Measurements from ENCODE around the gene MFSD2B. TPM values are rescaled to one million over a fixed set of nuclear protein-coding genes. Genes with fewer than 3 reads are reported as not detected.

The MFSD2B gene
- polyA plus RNA-seq, 4 donors: 0.07 to 0.13 TPM; not detected in 2

GRCh38 chr2:24045511-24046508 lies 35.9 kb downstream of the MFSD2B start:
- Histone ChIP-seq H3K9me3 (ENCODE audit: control insufficient read depth in 2 of 2, insufficient read depth in 1 of 2, low read depth in 1 of 2, low read length in 1 of 2) (no peaks in the 10 kb centered on the region), H3K4me1 (ENCODE audit: control insufficient read depth in 3 of 3, insufficient read depth in 2 of 3, low read depth in 1 of 3, low read length in 2 of 3) (peaks cover 0 to 23% (median 14%) of the 10 kb centered on the region in 3 donors), H3K27ac (ENCODE audit: low read depth in 1 of 3, low read length in 2 of 3) (no peak overlapping the region), H3K4me3 (ENCODE audit: low read depth in 1 of 3, low read length in 3 of 3) (peak overlapping the region in 1 of 3 donors; percentile 80), H3K27me3 (ENCODE audit: control insufficient read depth in 3 of 3, insufficient read depth in 3 of 3, low read length in 3 of 3) (peaks cover 0 to 21% (median 0%) of the 10 kb centered on the region in 3 donors), H3K36me3 (ENCODE audit: control insufficient read depth in 3 of 3, insufficient read depth in 2 of 3, low read depth in 1 of 3, low read length in 3 of 3) (no peaks in the 10 kb centered on the region)
- WGBS, 3 donors: 75 to 82% (median 80%) methylated on average over 11 of the region's 11 CpGs
- FAIRE-seq (no peak), DNase-seq (peak; percentile 32 to 44)

GRCh38 chr2:24046599-24046929 lies 36.7 kb downstream of the MFSD2B start:
- H3K36me3 ChIP-seq (ENCODE audit: control insufficient read depth in 3 of 3, insufficient read depth in 2 of 3, low read depth in 1 of 3, low read length in 3 of 3): no peaks in the 10 kb centered on the region
- H3K27ac ChIP-seq (ENCODE audit: low read depth in 1 of 3, low read length in 2 of 3): no peak overlapping the region
- DNase-seq (no peak), FAIRE-seq (no peak)
- peaks cover 0 to 21% (median 0%) of the 10 kb centered on the region in 3 donors for H3K27me3 ChIP-seq (ENCODE audit: control insufficient read depth in 3 of 3, insufficient read depth in 3 of 3, low read length in 3 of 3)
- H3K4me1 ChIP-seq (ENCODE audit: control insufficient read depth in 3 of 3, insufficient read depth in 2 of 3, low read depth in 1 of 3, low read length in 2 of 3): peaks cover 0 to 23% (median 14%) of the 10 kb centered on the region in 3 donors
- WGBS, 3 donors: 0 to 2% (median 1%) methylated on average over 2 of the region's 2 CpGs
- peak overlapping the region; percentile 64 to 80 (median 67) for H3K4me3 ChIP-seq (ENCODE audit: low read depth in 1 of 3, low read length in 3 of 3)
- no peaks in the 10 kb centered on the region for H3K9me3 ChIP-seq (ENCODE audit: control insufficient read depth in 2 of 2, insufficient read depth in 1 of 2, low read depth in 1 of 2, low read length in 1 of 2)

- Histone ChIP-seq H3K9me3 (ENCODE audit: control insufficient read depth in 2 of 2, insufficient read depth in 1 of 2, low read depth in 1 of 2, low read length in 1 of 2) (no peaks in the 10 kb centered on the region), H3K4me1 (ENCODE audit: control insufficient read depth in 3 of 3, insufficient read depth in 2 of 3, low read depth in 1 of 3, low read length in 2 of 3) (peaks cover 0 to 23% (median 14%) of the 10 kb centered on the region in 3 donors), H3K27me3 (ENCODE audit: control insufficient read depth in 3 of 3, insufficient read depth in 3 of 3, low read length in 3 of 3) (peaks cover 0 to 21% (median 0%) of the 10 kb centered on the region in 3 donors), H3K27ac (ENCODE audit: low read depth in 1 of 3, low read length in 2 of 3) (peak within 1 kb of the TSS; percentile 30 to 55 (median 37)), H3K4me3 (ENCODE audit: low read depth in 1 of 3, low read length in 3 of 3) (peak within 1 kb of the TSS; percentile 64 to 80 (median 67)), H3K36me3 (ENCODE audit: control insufficient read depth in 3 of 3, insufficient read depth in 2 of 3, low read depth in 1 of 3, low read length in 3 of 3) (no peaks in the 10 kb centered on the region)
- DNase-seq (peak; percentile 95 to 99), FAIRE-seq (no peak)
- WGBS, 3 donors: 0 to 1% (median 0%) methylated on average over 36 to 38 of the region's 38 CpGs
These were observed 37.2 kb downstream of the MFSD2B start, which contains the start of gene WDCP for GRCh38 chr2:24046930-24047702. TSS of gene WDCP (minus strand) at chr2:24047391. CDS start at chr2:24039494, 7,897 bp downstream.

GRCh38 chr2:24047703-24048033 lies 37.8 kb downstream of the MFSD2B start:
- no peak overlapping the region for H3K4me3 ChIP-seq (ENCODE audit: low read depth in 1 of 3, low read length in 3 of 3)
- H3K4me1 ChIP-seq (ENCODE audit: control insufficient read depth in 3 of 3, insufficient read depth in 2 of 3, low read depth in 1 of 3, low read length in 2 of 3): peaks cover 0 to 23% (median 14%) of the 10 kb centered on the region in 3 donors
- 44 to 53% (median 45%) methylated on average over 8 of the region's 8 CpGs for WGBS, 3 donors
- no peak for FAIRE-seq
- H3K27me3 ChIP-seq (ENCODE audit: control insufficient read depth in 3 of 3, insufficient read depth in 3 of 3, low read length in 3 of 3): peaks cover 0 to 21% (median 0%) of the 10 kb centered on the region in 3 donors
- no peak overlapping the region for H3K27ac ChIP-seq (ENCODE audit: low read depth in 1 of 3, low read length in 2 of 3)
- no peak for DNase-seq
- H3K9me3 ChIP-seq (ENCODE audit: control insufficient read depth in 2 of 2, insufficient read depth in 1 of 2, low read depth in 1 of 2, low read length in 1 of 2): no peaks in the 10 kb centered on the region
- no peaks in the 10 kb centered on the region for H3K36me3 ChIP-seq (ENCODE audit: control insufficient read depth in 3 of 3, insufficient read depth in 2 of 3, low read depth in 1 of 3, low read length in 3 of 3)

GRCh38 chr2:24048769-24049484 lies 39.0 kb downstream of the MFSD2B start:
- WGBS, 3 donors: 12 to 17% (median 17%) methylated on average over 23 of the region's 23 CpGs
- no peak for DNase-seq
- Histone ChIP-seq H3K27me3 (ENCODE audit: control insufficient read depth in 3 of 3, insufficient read depth in 3 of 3, low read length in 3 of 3) (peaks cover 0 to 21% (median 0%) of the 10 kb centered on the region in 3 donors), H3K9me3 (ENCODE audit: control insufficient read depth in 2 of 2, insufficient read depth in 1 of 2, low read depth in 1 of 2, low read length in 1 of 2) (no peaks in the 10 kb centered on the region), H3K27ac (ENCODE audit: low read depth in 1 of 3, low read length in 2 of 3) (no peak overlapping the region), H3K4me1 (ENCODE audit: control insufficient read depth in 3 of 3, insufficient read depth in 2 of 3, low read depth in 1 of 3, low read length in 2 of 3) (peaks cover 0 to 23% (median 14%) of the 10 kb centered on the region in 3 donors), H3K36me3 (ENCODE audit: control insufficient read depth in 3 of 3, insufficient read depth in 2 of 3, low read depth in 1 of 3, low read length in 3 of 3) (no peaks in the 10 kb centered on the region), H3K4me3 (ENCODE audit: low read depth in 1 of 3, low read length in 3 of 3) (peak overlapping the region in 2 of 3 donors; percentile 27 to 88)
- FAIRE-seq: no peak

GRCh38 chr2:24049485-24050021 lies 39.7 kb downstream of the MFSD2B start, which contains the start of gene FKBP1B:
TSS of gene FKBP1B (plus strand) at chr2:24049741. CDS start at chr2:24049850, 109 bp downstream.
- Histone ChIP-seq H3K9me3 (ENCODE audit: control insufficient read depth in 2 of 2, insufficient read depth in 1 of 2, low read depth in 1 of 2, low read length in 1 of 2) (no peaks in the 10 kb centered on the region), H3K4me3 (ENCODE audit: low read depth in 1 of 3, low read length in 3 of 3) (peak within 1 kb of the TSS; percentile 52 to 88 (median 54)), H3K27ac (ENCODE audit: low read depth in 1 of 3, low read length in 2 of 3) (peak within 1 kb of the TSS; percentile 8 to 33 (median 14)), H3K4me1 (ENCODE audit: control insufficient read depth in 3 of 3, insufficient read depth in 2 of 3, low read depth in 1 of 3, low read length in 2 of 3) (peaks cover 0 to 23% (median 14%) of the 10 kb centered on the region in 3 donors), H3K27me3 (ENCODE audit: control insufficient read depth in 3 of 3, insufficient read depth in 3 of 3, low read length in 3 of 3) (peaks cover 0 to 21% (median 0%) of the 10 kb centered on the region in 3 donors), H3K36me3 (ENCODE audit: control insufficient read depth in 3 of 3, insufficient read depth in 2 of 3, low read depth in 1 of 3, low read length in 3 of 3) (peaks cover 0 to 2% (median 0%) of the 10 kb centered on the region in 3 donors)
- FAIRE-seq: no peak
- WGBS, 3 donors: 0 to 1% (median 1%) methylated on average over 24 to 52 of the region's 52 CpGs
- peak; percentile 67 to 79 for DNase-seq

GRCh38 chr2:24050041-24050979 lies 40.4 kb downstream of the MFSD2B start:
- FAIRE-seq (no peak), DNase-seq (peak; percentile 29 to 31)
- Histone ChIP-seq H3K36me3 (ENCODE audit: control insufficient read depth in 3 of 3, insufficient read depth in 2 of 3, low read depth in 1 of 3, low read length in 3 of 3) (peaks cover 0 to 2% (median 0%) of the 10 kb centered on the region in 3 donors), H3K4me3 (ENCODE audit: low read depth in 1 of 3, low read length in 3 of 3) (peak overlapping the region; percentile 52 to 88 (median 54)), H3K27me3 (ENCODE audit: control insufficient read depth in 3 of 3, insufficient read depth in 3 of 3, low read length in 3 of 3) (peaks cover 0 to 21% (median 0%) of the 10 kb centered on the region in 3 donors), H3K9me3 (ENCODE audit: control insufficient read depth in 2 of 2, insufficient read depth in 1 of 2, low read depth in 1 of 2, low read length in 1 of 2) (no peaks in the 10 kb centered on the region), H3K27ac (ENCODE audit: low read depth in 1 of 3, low read length in 2 of 3) (peak overlapping the region; percentile 8 to 33 (median 14)), H3K4me1 (ENCODE audit: control insufficient read depth in 3 of 3, insufficient read depth in 2 of 3, low read depth in 1 of 3, low read length in 2 of 3) (peaks cover 0 to 23% (median 14%) of the 10 kb centered on the region in 3 donors)
- 7 to 20% (median 7%) methylated on average over 20 to 47 of the region's 47 CpGs for WGBS, 3 donors

All from small intestine (tissue), 7 donors.